GM12878 (cell line): Measurements from ENCODE around the gene LAMC3. TPM values are rescaled to one million over a fixed set of nuclear protein-coding genes. Genes with fewer than 3 reads are reported as not detected.

Experiments used
- ATAC-seq: fragments of 200-7000 bp; cut with Tn5 transposase; 3 replicates; pipeline ENCODE4 v1.9.1; 2020; ENCODE audit warnings: mild to moderate bottlenecking, moderate library complexity
- BruUV-seq: library from RNA; stranded (reverse); fragments of 400-500 nt; replicated peaks from 2 replicates; lab custom pipeline; 2021; lab: Mats Ljungman, UMichigan
- CTCF ChIA-PET: fragments of 300-600 bp; sonication (Branson Sonifier 250); formaldehyde crosslinking; extraction: SDS; loops from one replicate; lab custom pipeline; 2021; ENCODE audit warnings: inconsistent platforms; lab: Yijun Ruan, JAX
- POLR2A ChIA-PET: fragments of 350-600 bp; formaldehyde crosslinking; extraction: SDS; loops from one replicate; lab custom pipeline; 2021; ENCODE audit warnings: inconsistent platforms; lab: Charles Lee
- RAD21 ChIA-PET: fragments of 300-600 bp; sonication (Branson Sonifier 250); formaldehyde crosslinking; loops from one replicate; lab custom pipeline; 2023; ENCODE audit warnings: antibody characterized with exemption; ENCODE audit not compliant: unreplicated experiment; lab: Charles Lee
- SMC1A ChIA-PET: fragments of 300-600 bp; sonication (Branson Sonifier 250); formaldehyde crosslinking; loops from one replicate; lab custom pipeline; 2023; ENCODE audit not compliant: unreplicated experiment, uncharacterized antibody; lab: Charles Lee
- DNase-seq: peaks from one replicate; pipeline ENCODE4 v3.0.0-alpha.2; 2011; ENCODE audit warnings: low read depth, low spot score
- FAIRE-seq: peaks from 3 replicates; lab custom pipeline; 2011; peaks lifted over from hg19 to GRCh38; lab: Jason Lieb, UNC
- H2AFZ ChIP-seq: 2 replicates; pipeline ENCODE4 v1.6.0; 2011; ENCODE audit warnings: low read depth, low read length, control low read depth; ENCODE audit not compliant: control insufficient read depth
- H3K27ac ChIP-seq: 2 replicates; pipeline ENCODE4 v1.5.1; 2011; ENCODE audit warnings: control low read depth; ENCODE audit not compliant: control insufficient read depth, insufficient read depth
- H3K27me3 ChIP-seq, 2 experiments: replicated peaks in 1 of 2; 2 replicates each; pipeline versions ENCODE4 v1.6.0 to v1.6.1; 2011; ENCODE audit warnings: low read length in 1 of 2; ENCODE audit not compliant: control insufficient read depth in 2 of 2, insufficient read depth in 2 of 2
- H3K36me3 ChIP-seq, 2 experiments: 2 replicates each; pipeline ENCODE4 v1.5.1; 2011; ENCODE audit warnings: low read length in 1 of 2; ENCODE audit not compliant: control insufficient read depth in 2 of 2, insufficient read depth in 2 of 2
- H3K4me1 ChIP-seq: 2 replicates; pipeline ENCODE4 v1.6.1; 2011; ENCODE audit warnings: mild to moderate bottlenecking, low read length, moderate library complexity, mixed read lengths; ENCODE audit not compliant: control insufficient read depth, insufficient read depth
- H3K4me2 ChIP-seq: 2 replicates; pipeline ENCODE4 v1.6.0; 2011; ENCODE audit warnings: control low read depth; ENCODE audit not compliant: control insufficient read depth, insufficient read depth
- H3K4me3 ChIP-seq: fragments of 200-600 bp; sonication (generic); 2 replicates; pipeline ENCODE4 v1.5.1; 2016
- H3K79me2 ChIP-seq: 2 replicates; pipeline ENCODE4 v1.6.0; 2011; ENCODE audit warnings: low read length; ENCODE audit not compliant: control insufficient read depth, insufficient read depth
- H3K9ac ChIP-seq: 2 replicates; pipeline ENCODE4 v1.8.0; 2011; ENCODE audit warnings: low read length, control low read depth, mixed read lengths; ENCODE audit not compliant: control insufficient read depth, insufficient read depth
- H3K9me3 ChIP-seq: replicated peaks from 3 replicates; pipeline ENCODE4 v1.5.1; 2011; ENCODE audit warnings: mild to moderate bottlenecking, low read length; ENCODE audit not compliant: control insufficient read depth, insufficient read depth
- H4K20me1 ChIP-seq: 2 replicates; pipeline ENCODE4 v1.6.0; 2011; ENCODE audit not compliant: control insufficient read depth, insufficient read depth
- BCLAF1 ChIP-seq: fragments of 450-650 bp; IDR thresholded peaks from 2 replicates; pipeline ENCODE4 v1.6.1; 2017; ENCODE audit warnings: antibody characterized with exemption, mild to moderate bottlenecking, moderate library complexity
- CHD2 ChIP-seq: IDR thresholded peaks from 2 replicates; pipeline ENCODE4 v1.6.1; 2011; ENCODE audit warnings: low read depth, low read length, improper control_type of control experiment, borderline replicate concordance
- EZH2 ChIP-seq: IDR thresholded peaks from 2 replicates; pipeline ENCODE4 v1.6.1; 2012; ENCODE audit warnings: low read depth, mild to moderate bottlenecking, control low read depth, inconsistent platforms, low read length, borderline replicate concordance; ENCODE audit not compliant: control insufficient read depth
- IKZF2 ChIP-seq, 2 experiments: fragments of 450-650 bp; IDR thresholded peaks; 2 replicates each; pipeline ENCODE4 v1.6.1; 2017; ENCODE audit warnings: mild to moderate bottlenecking in 2 of 2, moderate library complexity in 2 of 2
- KDM1A ChIP-seq: fragments of 200-600 bp; sonication (generic); IDR thresholded peaks from 2 replicates; pipeline ENCODE4 v1.6.1; 2016; ENCODE audit warnings: borderline replicate concordance
- MTA2 ChIP-seq: fragments of 450-650 bp; IDR thresholded peaks from 2 replicates; pipeline ENCODE4 v1.6.1; 2016; ENCODE audit warnings: low read depth, mild to moderate bottlenecking, moderate library complexity
- NBN ChIP-seq: fragments of 450-650 bp; IDR thresholded peaks from 2 replicates; pipeline ENCODE4 v1.6.1; 2016
- NRF1 ChIP-seq: conservative IDR thresholded peaks from 2 replicates; pipeline ENCODE4 v1.6.1; 2011; ENCODE audit warnings: mild to moderate bottlenecking, low read depth, low read length, improper control_type of control experiment
- PAX5 ChIP-seq: IDR thresholded peaks from 2 replicates; pipeline ENCODE4 v1.6.1; 2011; ENCODE audit warnings: low read depth, low read length, borderline replicate concordance
- POU2F2 ChIP-seq: IDR thresholded peaks from 3 replicates; pipeline ENCODE4 v1.6.1; 2011; ENCODE audit warnings: low read depth, mild to moderate bottlenecking, low read length, borderline replicate concordance
- SUZ12 ChIP-seq: fragments of 200-600 bp; sonication (generic); IDR thresholded peaks from one replicate; pipeline ENCODE4 v1.6.1; 2018; ENCODE audit warnings: antibody characterized with exemption, mild to moderate bottlenecking; ENCODE audit not compliant: unreplicated experiment
- TARDBP ChIP-seq: IDR thresholded peaks from 2 replicates; pipeline ENCODE4 v1.6.1; 2016; ENCODE audit warnings: borderline replicate concordance
- YY1 ChIP-seq: IDR thresholded peaks from 2 replicates; pipeline ENCODE4 v1.6.1; 2011; ENCODE audit warnings: low read depth, mild to moderate bottlenecking, low read length
- ZNF384 ChIP-seq: IDR thresholded peaks from 2 replicates; pipeline ENCODE4 v1.6.1; 2012; ENCODE audit warnings: low read depth, mild to moderate bottlenecking, low read length, improper control_type of control experiment, borderline replicate concordance
- WGBS: methylation state at CpG from one replicate; pipeline ENCODE4 v1.1.6; 2016; ENCODE audit warnings: low lambda C conversion rate; ENCODE audit not compliant: insufficient replicate concordance, insufficient coverage; ENCODE audit errors: missing lambda C conversion rate; 5-methylcytosine and 5-hydroxymethylcytosine counted together
- in situ Hi-C: fragments of 300-500 bp; cut with MboI; formaldehyde crosslinking; loops from 9 replicates; pipeline ENCODE4 v1.14.3; 2018; ENCODE audit warnings: mixed read lengths
- intact Hi-C: fragments of 100-400 bp; cut with micrococcal nuclease; formaldehyde crosslinking; loops from one replicate; pipeline ENCODE4 v1.14.2; 2022; ENCODE audit not compliant: unreplicated experiment
- polyA plus RNA-seq, 11 experiments: library from polyadenylated mRNA; depleted of rRNA in 4 of 11; unstranded in 6 of 11; stranded (reverse) in 5 of 11; fragments of >200 nt; fragmentation: Nextera tagmentation in 4 of 11; fragmentation: Illumina TruSeq in 1 of 11; extraction: Ambion mirVana in 4 of 11; extraction: Trizol in 1 of 11; gene quantifications; 1 replicate in 1 of 11; 2 replicates in 10 of 11; pipeline versions ENCODE4 v1.2.1 to v1.2.3, GENCODE V29; 2011 to 2016; ENCODE audit warnings: inconsistent platforms in 2 of 11, missing spikeins in 2 of 11, low read depth in 1 of 11
- total RNA-seq, 4 experiments: library from RNA; depleted of rRNA in 3 of 4; stranded (reverse); fragments of >200 nt in 3 of 4; fragmentation: Illumina TruSeq in 1 of 4; extraction: Trizol in 1 of 4; gene quantifications; 2 replicates each; pipeline versions ENCODE4 v1.2.1 to v1.2.3, GENCODE V29; 2013 to 2021
- TF ChIP-seq, protein P1 (sequence below): IDR thresholded peaks from 2 replicates; pipeline ENCODE4 v1.6.1; 2012; ENCODE audit warnings: mild to moderate bottlenecking, low read depth, low read length
- TF ChIP-seq, protein P2 (sequence below): fragments of 450-650 bp; IDR thresholded peaks from 2 replicates; pipeline ENCODE4 v1.6.1; 2016; ENCODE audit warnings: mild to moderate bottlenecking, moderate library complexity, borderline replicate concordance

LAMC3 gene
- total and polyA plus RNA-seq, 10 of the 15 experiments (the other 5 are each of a cell fraction or from before 2014, with no cell fraction given), result under 0.01 to 0.08 TPM; not detected in 8

DNA sequence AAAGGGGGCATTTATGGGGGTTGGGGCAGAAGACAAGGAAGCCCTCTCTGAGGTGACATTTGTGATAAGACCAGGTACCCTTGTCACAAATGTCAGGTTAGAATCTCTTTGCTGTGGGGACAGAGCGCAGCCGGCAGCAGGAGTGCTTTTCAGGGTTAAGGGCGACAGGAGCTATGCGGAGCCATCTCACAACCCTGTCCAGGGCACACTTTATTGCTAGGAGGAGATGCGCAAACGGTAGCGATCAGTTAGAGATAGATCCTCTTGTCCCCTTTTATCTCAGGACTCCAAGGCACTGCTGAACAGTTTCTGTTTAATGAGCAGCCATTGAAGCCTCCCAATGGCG is 438 bp upstream of the LAMC3 start:
- H3K4me2 ChIP-seq, result no peak overlapping the region
- H3K9ac ChIP-seq, result no peak overlapping the region
- WGBS, result 78% methylated on average over 8 of the region's 8 CpGs

More for the DNA sequence above, 438 bp upstream of the LAMC3 start:
- RAD21 ChIA-PET, result no interaction called here
- Histone ChIP-seq H3K36me3 (no peaks in the 10 kb centered on the region), H3K79me2 (no peaks in the 10 kb centered on the region), H3K27me3 (peaks cover 0 to 2% of the 10 kb centered on the region in 2 experiments; a peak in 3 of 4 replicates), H3K27ac (no peak overlapping the region), H3K9me3 (no peaks in the 10 kb centered on the region), H2AFZ (no peak overlapping the region), H3K4me3 (no peak overlapping the region), H4K20me1 (no peaks in the 10 kb centered on the region), H3K4me1 (no peaks in the 10 kb centered on the region)
- no peak for DNase-seq
- CTCF ChIA-PET, result no interaction called here
- no peak for FAIRE-seq
- no peak for ATAC-seq
- BruUV-seq, result no TSS peak
- intact Hi-C loops, result no loop called here
- SMC1A ChIA-PET, result no interaction called here
- POLR2A ChIA-PET, result no interaction called here
- in situ Hi-C loops, result no loop called here
- no peak for TF ChIP-seq YY1
- no peak for TF ChIP-seq SUZ12
- TF ChIP-seq KDM1A, result no peak
- no peak for TF ChIP-seq BCLAF1
- TF ChIP-seq ZNF384, result no peak
- no peak for TF ChIP-seq EZH2
- no peak for TF ChIP-seq NRF1
- TF ChIP-seq POU2F2, result no peak
- no peak for TF ChIP-seq TARDBP
- no peak for TF ChIP-seq MTA2
- TF ChIP-seq CHD2, result no peak
- TF ChIP-seq, protein P1, sequence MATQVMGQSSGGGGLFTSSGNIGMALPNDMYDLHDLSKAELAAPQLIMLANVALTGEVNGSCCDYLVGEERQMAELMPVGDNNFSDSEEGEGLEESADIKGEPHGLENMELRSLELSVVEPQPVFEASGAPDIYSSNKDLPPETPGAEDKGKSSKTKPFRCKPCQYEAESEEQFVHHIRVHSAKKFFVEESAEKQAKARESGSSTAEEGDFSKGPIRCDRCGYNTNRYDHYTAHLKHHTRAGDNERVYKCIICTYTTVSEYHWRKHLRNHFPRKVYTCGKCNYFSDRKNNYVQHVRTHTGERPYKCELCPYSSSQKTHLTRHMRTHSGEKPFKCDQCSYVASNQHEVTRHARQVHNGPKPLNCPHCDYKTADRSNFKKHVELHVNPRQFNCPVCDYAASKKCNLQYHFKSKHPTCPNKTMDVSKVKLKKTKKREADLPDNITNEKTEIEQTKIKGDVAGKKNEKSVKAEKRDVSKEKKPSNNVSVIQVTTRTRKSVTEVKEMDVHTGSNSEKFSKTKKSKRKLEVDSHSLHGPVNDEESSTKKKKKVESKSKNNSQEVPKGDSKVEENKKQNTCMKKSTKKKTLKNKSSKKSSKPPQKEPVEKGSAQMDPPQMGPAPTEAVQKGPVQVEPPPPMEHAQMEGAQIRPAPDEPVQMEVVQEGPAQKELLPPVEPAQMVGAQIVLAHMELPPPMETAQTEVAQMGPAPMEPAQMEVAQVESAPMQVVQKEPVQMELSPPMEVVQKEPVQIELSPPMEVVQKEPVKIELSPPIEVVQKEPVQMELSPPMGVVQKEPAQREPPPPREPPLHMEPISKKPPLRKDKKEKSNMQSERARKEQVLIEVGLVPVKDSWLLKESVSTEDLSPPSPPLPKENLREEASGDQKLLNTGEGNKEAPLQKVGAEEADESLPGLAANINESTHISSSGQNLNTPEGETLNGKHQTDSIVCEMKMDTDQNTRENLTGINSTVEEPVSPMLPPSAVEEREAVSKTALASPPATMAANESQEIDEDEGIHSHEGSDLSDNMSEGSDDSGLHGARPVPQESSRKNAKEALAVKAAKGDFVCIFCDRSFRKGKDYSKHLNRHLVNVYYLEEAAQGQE, result no peak
- TF ChIP-seq, protein P2, sequence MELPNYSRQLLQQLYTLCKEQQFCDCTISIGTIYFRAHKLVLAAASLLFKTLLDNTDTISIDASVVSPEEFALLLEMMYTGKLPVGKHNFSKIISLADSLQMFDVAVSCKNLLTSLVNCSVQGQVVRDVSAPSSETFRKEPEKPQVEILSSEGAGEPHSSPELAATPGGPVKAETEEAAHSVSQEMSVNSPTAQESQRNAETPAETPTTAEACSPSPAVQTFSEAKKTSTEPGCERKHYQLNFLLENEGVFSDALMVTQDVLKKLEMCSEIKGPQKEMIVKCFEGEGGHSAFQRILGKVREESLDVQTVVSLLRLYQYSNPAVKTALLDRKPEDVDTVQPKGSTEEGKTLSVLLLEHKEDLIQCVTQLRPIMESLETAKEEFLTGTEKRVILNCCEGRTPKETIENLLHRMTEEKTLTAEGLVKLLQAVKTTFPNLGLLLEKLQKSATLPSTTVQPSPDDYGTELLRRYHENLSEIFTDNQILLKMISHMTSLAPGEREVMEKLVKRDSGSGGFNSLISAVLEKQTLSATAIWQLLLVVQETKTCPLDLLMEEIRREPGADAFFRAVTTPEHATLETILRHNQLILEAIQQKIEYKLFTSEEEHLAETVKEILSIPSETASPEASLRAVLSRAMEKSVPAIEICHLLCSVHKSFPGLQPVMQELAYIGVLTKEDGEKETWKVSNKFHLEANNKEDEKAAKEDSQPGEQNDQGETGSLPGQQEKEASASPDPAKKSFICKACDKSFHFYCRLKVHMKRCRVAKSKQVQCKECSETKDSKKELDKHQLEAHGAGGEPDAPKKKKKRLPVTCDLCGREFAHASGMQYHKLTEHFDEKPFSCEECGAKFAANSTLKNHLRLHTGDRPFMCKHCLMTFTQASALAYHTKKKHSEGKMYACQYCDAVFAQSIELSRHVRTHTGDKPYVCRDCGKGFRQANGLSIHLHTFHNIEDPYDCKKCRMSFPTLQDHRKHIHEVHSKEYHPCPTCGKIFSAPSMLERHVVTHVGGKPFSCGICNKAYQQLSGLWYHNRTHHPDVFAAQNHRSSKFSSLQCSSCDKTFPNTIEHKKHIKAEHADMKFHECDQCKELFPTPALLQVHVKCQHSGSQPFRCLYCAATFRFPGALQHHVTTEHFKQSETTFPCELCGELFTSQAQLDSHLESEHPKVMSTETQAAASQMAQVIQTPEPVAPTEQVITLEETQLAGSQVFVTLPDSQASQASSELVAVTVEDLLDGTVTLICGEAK, result no peak
- TF ChIP-seq IKZF2 (IDR thresholded peaks at IDR 0.05), result no peak
- TF ChIP-seq NBN, result no peak
- no peak for TF ChIP-seq PAX5
